K562 (cell line): Measurements from ENCODE around the gene ZNF646. TPM values are rescaled to one million over a fixed set of nuclear protein-coding genes. Genes with fewer than 3 reads are reported as not detected.

Source experiments
- BRD9 ChIP-seq: fragments of 450-650 bp; IDR thresholded peaks from 2 replicates; pipeline ENCODE4 v1.6.1; 2018; ENCODE audit warnings: low read depth; ENCODE audit not compliant: partially characterized antibody
- CBFA2T3 ChIP-seq: fragments of 450-650 bp; IDR thresholded peaks from 2 replicates; pipeline ENCODE4 v1.6.1; 2017
- CBX2 ChIP-seq: fragments of 200-600 bp; sonication (generic); IDR thresholded peaks from one replicate; pipeline ENCODE4 v1.6.1; 2012; ENCODE audit warnings: mild to moderate bottlenecking, low read length, inconsistent platforms; ENCODE audit not compliant: insufficient read depth, poor library complexity, severe bottlenecking
- CCAR2 ChIP-seq: fragments of 200-400 bp; formaldehyde crosslinking; IDR thresholded peaks from 2 replicates; pipeline ENCODE4 v1.6.1; 2017; ENCODE audit warnings: mild to moderate bottlenecking, low read depth, low read length
- ETV1 ChIP-seq: fragments of 450-650 bp; conservative IDR thresholded peaks from 2 replicates; pipeline ENCODE4 v1.6.1; 2016; ENCODE audit warnings: missing genetic modification characterization, control low read depth, low read depth, missing compliant biosample characterization
- HDAC1 ChIP-seq, 2 experiments: fragments of 450-650 bp; IDR thresholded peaks; 2 replicates each; pipeline ENCODE4 v1.6.1; 2016 to 2017; ENCODE audit warnings: inconsistent platforms in 1 of 2, mild to moderate bottlenecking in 1 of 2, moderate library complexity in 1 of 2
- HNRNPH1 ChIP-seq: fragments of 200-400 bp; formaldehyde crosslinking; optimal IDR thresholded peaks from 2 replicates; pipeline ENCODE3; 2017; ENCODE audit warnings: low read depth, mild to moderate bottlenecking, low read length, moderate library complexity
- HOXB6 ChIP-seq: fragments of 250-450 bp; sonication (Bioruptor Pico); IDR thresholded peaks from 2 replicates; pipeline ENCODE4 v1.5.1; 2022; ENCODE audit warnings: mild to moderate bottlenecking, borderline replicate concordance
- MCM5 ChIP-seq: fragments of 450-650 bp; IDR thresholded peaks from 2 replicates; pipeline ENCODE4 v1.6.1; 2016; ENCODE audit warnings: low read depth
- MEF2A ChIP-seq: IDR thresholded peaks from 2 replicates; pipeline ENCODE4 v1.6.1; 2011; ENCODE audit warnings: low read depth, mild to moderate bottlenecking, low read length, moderate library complexity; ENCODE audit not compliant: control insufficient read depth
- MIER1 ChIP-seq: fragments of 450-650 bp; IDR thresholded peaks from 2 replicates; pipeline ENCODE4 v1.6.1; 2016; ENCODE audit warnings: antibody characterized with exemption, mild to moderate bottlenecking, low read depth
- NCOA6 ChIP-seq: fragments of 450-650 bp; IDR thresholded peaks from 2 replicates; pipeline ENCODE4 v1.6.1; 2017; ENCODE audit warnings: mild to moderate bottlenecking
- NR2C2 ChIP-seq, 2 experiments: fragments of 200-800 bp in 1 of 2; sonication (Bioruptor generic) in 1 of 2; sonication (generic) in 1 of 2; formaldehyde crosslinking in 1 of 2; IDR thresholded peaks; 2 replicates each; pipeline versions ENCODE4 v1.6.1 to v1.8.0; 2016 to 2022; ENCODE audit warnings: mild to moderate bottlenecking in 1 of 2, missing compliant biosample characterization in 1 of 2, missing genetic modification characterization in 1 of 2, missing genetic modification reagents in 1 of 2
- POLR2A ChIP-seq: fragments of 450-650 bp; conservative IDR thresholded peaks from 2 replicates; pipeline ENCODE4 v1.6.1; 2016
- POLR3A ChIP-seq: IDR thresholded peaks from 2 replicates; pipeline ENCODE4 v1.6.1; 2011; ENCODE audit warnings: borderline replicate concordance, mild to moderate bottlenecking, moderate library complexity; ENCODE audit not compliant: insufficient read length, insufficient read depth; ENCODE audit errors: extremely low read depth
- RBM34 ChIP-seq: fragments of 200-400 bp; formaldehyde crosslinking; IDR thresholded peaks from 2 replicates; pipeline ENCODE4 v1.6.1; 2018; ENCODE audit warnings: low read length, borderline replicate concordance; ENCODE audit not compliant: insufficient read depth
- STAT5A ChIP-seq: IDR thresholded peaks from 2 replicates; pipeline ENCODE4 v1.6.1; 2012; ENCODE audit warnings: low read length, inconsistent platforms, borderline replicate concordance
- TBP ChIP-seq: optimal IDR thresholded peaks from 2 replicates; pipeline ENCODE3; 2011; ENCODE audit warnings: low read depth, low read length, improper control_type of control experiment
- TRIM24 ChIP-seq, 2 experiments: fragments of 450-650 bp; IDR thresholded peaks; 2 replicates each; pipeline ENCODE4 v1.6.1; 2016
- TRIM28 ChIP-seq: fragments of 450-650 bp; IDR thresholded peaks from 2 replicates; pipeline ENCODE4 v1.6.1; 2017
- ZC3H4 ChIP-seq: sonication (generic); formaldehyde crosslinking; IDR thresholded peaks from 2 replicates; pipeline ENCODE4 v1.9.0; 2021; ENCODE audit warnings: missing genetic modification reagents, borderline replicate concordance
- ZNF165 ChIP-seq: fragments of 250-450 bp; sonication (Bioruptor Pico); IDR thresholded peaks from 2 replicates; pipeline ENCODE4 v1.4.0; 2020; ENCODE audit warnings: borderline replicate concordance
- ZNF311 ChIP-seq: fragments of 250-450 bp; sonication (Bioruptor Pico); IDR thresholded peaks from 2 replicates; pipeline ENCODE4 v1.4.0; 2020; ENCODE audit warnings: mild to moderate bottlenecking, moderate library complexity
- ZNF551 ChIP-seq: fragments of 250-450 bp; sonication (Bioruptor Pico); IDR thresholded peaks from 2 replicates; pipeline ENCODE4 v1.5.0; 2021; ENCODE audit warnings: mild to moderate bottlenecking, moderate library complexity
- ZNF707 ChIP-seq: fragments of 250-450 bp; sonication (Bioruptor Pico); conservative IDR thresholded peaks from 2 replicates; pipeline ENCODE4 v1.8.0; 2022; ENCODE audit warnings: inconsistent platforms, mild to moderate bottlenecking, moderate library complexity
- polyA plus RNA-seq, 8 experiments: library from polyadenylated mRNA; depleted of rRNA in 4 of 8; stranded (reverse) in 5 of 8; unstranded in 3 of 8; fragments of >200 nt; fragmentation: Nextera tagmentation in 2 of 8; fragmentation: Illumina TruSeq in 1 of 8; extraction: Ambion mirVana in 2 of 8; extraction: Trizol in 1 of 8; gene quantifications; 2 replicates each; pipeline versions ENCODE4 v1.2.1 to v1.2.3, GENCODE V29; 2011 to 2014; ENCODE audit warnings: inconsistent platforms in 1 of 8, missing spikeins in 1 of 8
- total RNA-seq, 7 experiments: library from RNA; depleted of rRNA in 6 of 7; stranded (reverse); fragments of >200 nt in 6 of 7; fragmentation: Illumina TruSeq in 2 of 7; extraction: Trizol in 2 of 7; gene quantifications; 2 replicates each; pipeline versions ENCODE4 v1.2.1 to v1.2.3, GENCODE V29; 2011 to 2021; ENCODE audit warnings: low replicate concordance in 1 of 7
- TF ChIP-seq, protein P1 (sequence below): fragments of 250-450 bp; sonication (Bioruptor Pico); IDR thresholded peaks from 2 replicates; pipeline ENCODE4 v1.4.0; 2020
- TF ChIP-seq, protein P2 (sequence below): fragments of 450-650 bp; formaldehyde crosslinking; IDR thresholded peaks from 2 replicates; pipeline ENCODE4 v1.4.0; 2020; ENCODE audit warnings: mild to moderate bottlenecking, moderate library complexity
- TF ChIP-seq, protein P3 (sequence below): sonication (generic); formaldehyde crosslinking; IDR thresholded peaks from 2 replicates; pipeline ENCODE4 v1.8.0; 2022; ENCODE audit warnings: missing genetic modification reagents, mild to moderate bottlenecking, moderate library complexity, borderline replicate concordance

The ZNF646 gene
- total and polyA plus RNA-seq, 9 of the 15 experiments (the other 6 are each of a cell fraction or from before 2014, with no cell fraction given) = 0.08 to 20.6 (median 8.0) TPM

DNA sequence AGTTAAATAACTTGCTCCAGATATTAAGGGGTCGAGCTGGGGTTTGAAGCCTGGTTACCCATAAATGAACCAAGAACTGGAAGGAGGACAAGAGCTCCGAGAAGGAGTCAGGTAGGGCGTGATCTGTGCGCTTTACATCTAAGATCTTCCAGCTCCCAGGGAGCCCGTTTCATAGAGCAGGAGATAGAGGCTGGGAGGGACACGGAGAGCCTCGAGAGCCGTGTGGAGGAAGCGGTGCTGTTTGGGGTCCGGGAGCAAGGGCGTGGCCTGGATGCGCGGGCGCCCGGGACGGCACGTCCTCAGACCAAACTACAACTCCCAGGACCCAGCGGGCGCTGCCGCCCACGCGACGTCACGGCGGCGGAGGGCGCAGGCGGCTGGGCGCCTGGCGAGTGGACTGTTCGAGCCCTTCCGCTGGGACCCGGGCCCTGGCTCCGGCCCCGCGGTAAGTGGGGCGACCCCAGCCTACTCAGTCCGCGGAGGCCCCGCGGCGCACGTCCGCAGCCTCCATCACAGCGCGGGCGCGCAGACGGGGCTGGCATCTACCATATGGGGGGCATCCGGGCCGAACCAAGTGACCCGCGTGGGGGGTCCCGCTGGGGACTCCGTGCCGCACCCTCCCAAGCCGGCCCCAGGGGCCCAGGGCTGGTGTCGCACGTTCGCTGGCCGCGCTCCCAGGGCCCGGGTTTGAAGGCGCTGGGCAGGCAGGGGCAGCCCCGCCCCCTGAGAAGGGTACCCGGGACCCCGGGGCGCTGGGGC is 34.0 kb downstream of the ZNF646 start, which contains the start of gene BCKDK (continued):
- TF ChIP-seq CBFA2T3 = no peak
- TF ChIP-seq, protein P1, sequence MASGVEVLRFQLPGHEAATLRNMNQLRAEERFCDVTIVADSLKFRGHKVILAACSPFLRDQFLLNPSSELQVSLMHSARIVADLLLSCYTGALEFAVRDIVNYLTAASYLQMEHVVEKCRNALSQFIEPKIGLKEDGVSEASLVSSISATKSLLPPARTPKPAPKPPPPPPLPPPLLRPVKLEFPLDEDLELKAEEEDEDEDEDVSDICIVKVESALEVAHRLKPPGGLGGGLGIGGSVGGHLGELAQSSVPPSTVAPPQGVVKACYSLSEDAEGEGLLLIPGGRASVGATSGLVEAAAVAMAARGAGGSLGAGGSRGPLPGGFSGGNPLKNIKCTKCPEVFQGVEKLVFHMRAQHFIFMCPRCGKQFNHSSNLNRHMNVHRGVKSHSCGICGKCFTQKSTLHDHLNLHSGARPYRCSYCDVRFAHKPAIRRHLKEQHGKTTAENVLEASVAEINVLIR (CRISPR knock-in tag) = peak; percentile 87
- TF ChIP-seq HDAC1 (IDR thresholded peaks at IDR 0.05) = 0 out of 4 replicates have a peak, but pooled peaks of 1 of the 2 experiments have one; percentile 38
- TF ChIP-seq ZC3H4 (CRISPR knock-in tag) = no peak
- TF ChIP-seq, protein P2, sequence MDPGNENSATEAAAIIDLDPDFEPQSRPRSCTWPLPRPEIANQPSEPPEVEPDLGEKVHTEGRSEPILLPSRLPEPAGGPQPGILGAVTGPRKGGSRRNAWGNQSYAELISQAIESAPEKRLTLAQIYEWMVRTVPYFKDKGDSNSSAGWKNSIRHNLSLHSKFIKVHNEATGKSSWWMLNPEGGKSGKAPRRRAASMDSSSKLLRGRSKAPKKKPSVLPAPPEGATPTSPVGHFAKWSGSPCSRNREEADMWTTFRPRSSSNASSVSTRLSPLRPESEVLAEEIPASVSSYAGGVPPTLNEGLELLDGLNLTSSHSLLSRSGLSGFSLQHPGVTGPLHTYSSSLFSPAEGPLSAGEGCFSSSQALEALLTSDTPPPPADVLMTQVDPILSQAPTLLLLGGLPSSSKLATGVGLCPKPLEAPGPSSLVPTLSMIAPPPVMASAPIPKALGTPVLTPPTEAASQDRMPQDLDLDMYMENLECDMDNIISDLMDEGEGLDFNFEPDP (CRISPR knock-in tag) = no peak
- TF ChIP-seq HOXB6 (CRISPR knock-in tag) = no peak
- TF ChIP-seq RBM34 = 0 out of 2 replicates have a peak, but pooled peaks have one; percentile 59
- peak; percentile 39 for TF ChIP-seq TBP
- TF ChIP-seq POLR3A = no peak
- no peak for TF ChIP-seq STAT5A
- no peak for TF ChIP-seq HNRNPH1
- TF ChIP-seq ZNF165 (CRISPR knock-in tag) = no peak
- no peak for TF ChIP-seq MCM5
- no peak for TF ChIP-seq BRD9
- TF ChIP-seq NCOA6 = no peak
- no peak for TF ChIP-seq CBX2
- TF ChIP-seq, protein P3, sequence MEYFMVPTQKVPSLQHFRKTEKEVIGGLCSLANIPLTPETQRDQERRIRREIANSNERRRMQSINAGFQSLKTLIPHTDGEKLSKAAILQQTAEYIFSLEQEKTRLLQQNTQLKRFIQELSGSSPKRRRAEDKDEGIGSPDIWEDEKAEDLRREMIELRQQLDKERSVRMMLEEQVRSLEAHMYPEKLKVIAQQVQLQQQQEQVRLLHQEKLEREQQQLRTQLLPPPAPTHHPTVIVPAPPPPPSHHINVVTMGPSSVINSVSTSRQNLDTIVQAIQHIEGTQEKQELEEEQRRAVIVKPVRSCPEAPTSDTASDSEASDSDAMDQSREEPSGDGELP = peak; percentile 79
- TF ChIP-seq TRIM24 (IDR thresholded peaks at IDR 0.05) = no peak
- TF ChIP-seq POLR2A = peak; percentile 63
- TF ChIP-seq TRIM28 = no peak
- TF ChIP-seq ZNF707 (CRISPR knock-in tag) = no peak
- no peak for TF ChIP-seq ZNF551 (CRISPR knock-in tag)
- no peak for TF ChIP-seq ETV1
- TF ChIP-seq NR2C2 (CRISPR knock-in tag; IDR thresholded peaks at IDR 0.05) = peak; percentile 33; the same call in 1 of the 2 replicates
- peak; percentile 79 for TF ChIP-seq NR2C2 (tag; IDR thresholded peaks at IDR 0.05)
- no peak for TF ChIP-seq MIER1
- TF ChIP-seq MEF2A = no peak
- TF ChIP-seq CCAR2 = no peak
- no peak for TF ChIP-seq ZNF311
